Prostate gland (tissue), 2 donors: ENCODE measurements around the gene TIGIT. TPM values are rescaled to one million over a fixed set of nuclear protein-coding genes. Genes with fewer than 3 reads are reported as not detected.

ENCODE experiments used
- DNase-seq: peaks from one replicate; pipeline ENCODE4 v3.0.0-alpha.2; 2019; ENCODE audit warnings: low spot score
- H3K27ac ChIP-seq, 2 donors: fragments of 200-600 bp; sonication (generic); 2 replicates each; pipeline ENCODE4 v1.5.1; 2017 to 2019
- H3K27me3 ChIP-seq: fragments of 200-600 bp; sonication (generic); replicated peaks from 2 replicates; pipeline ENCODE4 v1.5.1; 2019; ENCODE audit not compliant: insufficient read depth
- H3K36me3 ChIP-seq, 2 donors: fragments of 200-600 bp; sonication (generic); 1 replicate in 1 of 2; 2 replicates in 1 of 2; pipeline versions ENCODE4 v1.5.1 to v1.8.1; 2017 to 2019
- H3K4me1 ChIP-seq: fragments of 200-600 bp; sonication (generic); replicated peaks from 2 replicates; pipeline ENCODE4 v1.5.1; 2019
- H3K4me3 ChIP-seq, 2 donors: fragments of 200-600 bp; sonication (generic); 2 replicates each; pipeline ENCODE4 v1.5.1; 2017 to 2019
- H3K9me3 ChIP-seq: fragments of 200-600 bp; sonication (generic); 2 replicates; pipeline ENCODE4 v1.5.1; 2017
- POLR2A ChIP-seq: fragments of 450-650 bp; IDR thresholded peaks from one replicate; pipeline ENCODE4 v1.6.1; 2016; ENCODE audit warnings: antibody characterized with exemption, mild to moderate bottlenecking
- POLR2AphosphoS5 ChIP-seq: sonication (generic); formaldehyde crosslinking; IDR thresholded peaks from one replicate; pipeline ENCODE4 v1.6.1; 2017; ENCODE audit warnings: antibody characterized with exemption
- WGBS: methylation state at CpG from one replicate; pipeline ENCODE4 v1.1.5; 2018; 5-methylcytosine and 5-hydroxymethylcytosine counted together
- intact Hi-C: fragments of 100-400 bp; cut with DNase I; formaldehyde crosslinking; loops from one replicate; pipeline ENCODE4 v1.14.2; 2022
- total RNA-seq, 2 donors: library from RNA; depleted of rRNA; stranded (reverse); fragments of >200 nt; gene quantifications; one replicate each; pipeline ENCODE4 v1.1.0, GENCODE V29; 2016
- TF ChIP-seq, protein P1 (sequence below), 4 experiments: fragments of 200-600 bp in 2 of 4; fragments of 450-650 bp in 2 of 4; sonication (generic) in 2 of 4; IDR thresholded peaks; 1 replicate in 3 of 4; 2 replicates in 1 of 4; pipeline ENCODE4 v1.5.1; 2016 to 2019; ENCODE audit warnings: antibody characterized with exemption in 4 of 4, mild to moderate bottlenecking in 2 of 4, moderate library complexity in 2 of 4

The TIGIT gene
- total RNA-seq, 2 donors from 2014 or later = 0.40 TPM; not detected in 1

- Histone ChIP-seq H3K4me1 (no peaks in the 10 kb centered on the region), H3K4me3 (no peak overlapping the region), H3K27me3 (no peaks in the 10 kb centered on the region), H3K36me3 (no peaks in the 10 kb centered on the region), H3K27ac (no peak overlapping the region), H3K9me3 (no peaks in the 10 kb centered on the region)
- intact Hi-C loops = no loop called here
- TF ChIP-seq POLR2AphosphoS5 (no peak), POLR2A (no peak)
- TF ChIP-seq, protein P1, sequence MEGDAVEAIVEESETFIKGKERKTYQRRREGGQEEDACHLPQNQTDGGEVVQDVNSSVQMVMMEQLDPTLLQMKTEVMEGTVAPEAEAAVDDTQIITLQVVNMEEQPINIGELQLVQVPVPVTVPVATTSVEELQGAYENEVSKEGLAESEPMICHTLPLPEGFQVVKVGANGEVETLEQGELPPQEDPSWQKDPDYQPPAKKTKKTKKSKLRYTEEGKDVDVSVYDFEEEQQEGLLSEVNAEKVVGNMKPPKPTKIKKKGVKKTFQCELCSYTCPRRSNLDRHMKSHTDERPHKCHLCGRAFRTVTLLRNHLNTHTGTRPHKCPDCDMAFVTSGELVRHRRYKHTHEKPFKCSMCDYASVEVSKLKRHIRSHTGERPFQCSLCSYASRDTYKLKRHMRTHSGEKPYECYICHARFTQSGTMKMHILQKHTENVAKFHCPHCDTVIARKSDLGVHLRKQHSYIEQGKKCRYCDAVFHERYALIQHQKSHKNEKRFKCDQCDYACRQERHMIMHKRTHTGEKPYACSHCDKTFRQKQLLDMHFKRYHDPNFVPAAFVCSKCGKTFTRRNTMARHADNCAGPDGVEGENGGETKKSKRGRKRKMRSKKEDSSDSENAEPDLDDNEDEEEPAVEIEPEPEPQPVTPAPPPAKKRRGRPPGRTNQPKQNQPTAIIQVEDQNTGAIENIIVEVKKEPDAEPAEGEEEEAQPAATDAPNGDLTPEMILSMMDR (IDR thresholded peaks at IDR 0.05) = no peak
- 97% methylated on average over 4 of the region's 4 CpGs for WGBS
- DNase-seq = no peak
Observed at GRCh38 chr3:114327665-114328064, 33.8 kb downstream of the TIGIT start.

GRCh38 chr3:114328345-114328744 lies 34.5 kb downstream of the TIGIT start:
- TF ChIP-seq POLR2A = no peak
- TF ChIP-seq, protein P1 (IDR thresholded peaks at IDR 0.05) = no peak
- no peak for TF ChIP-seq POLR2AphosphoS5
- intact Hi-C loops = no loop called here
- Histone ChIP-seq H3K27ac (no peak overlapping the region), H3K4me1 (no peaks in the 10 kb centered on the region), H3K9me3 (no peaks in the 10 kb centered on the region), H3K36me3 (no peaks in the 10 kb centered on the region), H3K27me3 (no peaks in the 10 kb centered on the region), H3K4me3 (no peak overlapping the region)
- WGBS = 94% methylated on average over 3 of the region's 3 CpGs
- no peak for DNase-seq

DNA sequence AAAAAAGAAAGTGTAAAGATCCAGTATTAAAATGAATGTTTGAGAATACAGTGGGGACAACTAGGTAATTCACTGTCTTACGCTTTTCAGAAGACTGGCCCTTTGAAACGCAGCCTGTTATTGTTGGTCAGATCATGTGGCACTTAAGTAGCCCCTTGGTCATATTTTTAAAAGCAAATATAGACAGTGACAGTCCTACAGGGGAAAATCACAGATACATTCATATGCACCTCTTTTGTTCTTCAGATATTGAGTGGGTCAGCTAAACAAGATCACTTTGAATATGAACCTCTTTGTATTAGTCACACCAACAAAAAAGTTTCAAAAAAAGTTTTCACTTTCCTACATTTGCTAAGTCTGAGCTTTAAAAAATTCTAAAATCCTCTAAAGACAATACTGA lies 36.0 kb downstream of the TIGIT start:
- TF ChIP-seq POLR2AphosphoS5 = no peak
- TF ChIP-seq, protein P1 (IDR thresholded peaks at IDR 0.05) = no peak
- TF ChIP-seq POLR2A = no peak
- Histone ChIP-seq H3K4me3 (no peak overlapping the region), H3K36me3 (no peaks in the 10 kb centered on the region), H3K9me3 (no peaks in the 10 kb centered on the region), H3K27me3 (no peaks in the 10 kb centered on the region), H3K4me1 (no peaks in the 10 kb centered on the region), H3K27ac (no peak overlapping the region)
- intact Hi-C loops = no loop called here
- WGBS = 89% methylated on average over 2 of the region's 2 CpGs
- no peak for DNase-seq

DNA sequence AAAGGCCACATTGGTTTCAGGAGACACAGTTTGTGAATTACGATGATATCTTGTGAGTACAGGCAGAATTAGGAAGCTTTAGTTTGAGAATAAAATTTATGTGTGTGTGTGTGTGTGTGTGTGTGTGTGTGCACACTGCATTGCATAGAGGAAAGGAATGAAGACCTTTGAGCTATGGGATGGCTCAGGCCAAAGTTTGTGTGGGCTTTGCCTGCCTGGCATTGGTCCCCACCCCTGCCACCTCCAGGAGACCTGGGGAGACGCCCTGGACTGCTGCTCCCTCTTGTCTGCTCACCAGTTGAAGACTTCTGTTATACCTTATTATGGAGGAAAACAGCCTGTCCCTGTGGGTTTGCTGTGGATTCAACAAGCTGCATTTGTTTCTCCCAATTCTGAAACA lies 37.2 kb downstream of the TIGIT start:
- Histone ChIP-seq H3K9me3 (no peaks in the 10 kb centered on the region), H3K27ac (no peak overlapping the region), H3K4me1 (no peaks in the 10 kb centered on the region), H3K27me3 (no peaks in the 10 kb centered on the region), H3K36me3 (no peaks in the 10 kb centered on the region), H3K4me3 (no peak overlapping the region)
- TF ChIP-seq POLR2AphosphoS5 (no peak), POLR2A (no peak)
- TF ChIP-seq, protein P1 (IDR thresholded peaks at IDR 0.05) = no peak
- intact Hi-C loops = no loop called here
- no peak for DNase-seq
- 95% methylated on average over 2 of the region's 2 CpGs for WGBS

GRCh38 chr3:114331710-114332109 lies 37.9 kb downstream of the TIGIT start:
- H3K27ac ChIP-seq = no peak overlapping the region
- H3K4me3 ChIP-seq = no peak overlapping the region
- no peaks in the 10 kb centered on the region for H3K9me3 ChIP-seq
- H3K4me1 ChIP-seq = no peaks in the 10 kb centered on the region
- no peaks in the 10 kb centered on the region for H3K27me3 ChIP-seq
- no peak for DNase-seq
- WGBS = 97% methylated on average over 3 of the region's 3 CpGs
- TF ChIP-seq, protein P1 (IDR thresholded peaks at IDR 0.05) = no peak
- no peak for TF ChIP-seq POLR2A
- TF ChIP-seq POLR2AphosphoS5 = no peak
- H3K36me3 ChIP-seq = no peaks in the 10 kb centered on the region
- intact Hi-C loops = no loop called here
